Suprapubic skin (tissue), 3 donors: ENCODE results near the gene APLP2.

Experiments
- POLR2A ChIP-seq, 2 donors: fragments of 450-650 bp; IDR thresholded peaks; one replicate each; pipeline ENCODE4 v1.6.1; 2017; ENCODE audit warnings: antibody characterized with exemption in 2 of 2, mild to moderate bottlenecking in 2 of 2, moderate library complexity in 2 of 2
- TF ChIP-seq, protein P1 (sequence below), 2 donors: fragments of 200-600 bp in 1 of 2; fragments of 450-650 bp in 1 of 2; sonication (generic) in 1 of 2; IDR thresholded peaks; one replicate each; pipeline ENCODE4 v1.5.1; 2016 to 2019; ENCODE audit warnings: antibody characterized with exemption in 2 of 2, mild to moderate bottlenecking in 1 of 2, moderate library complexity in 1 of 2

- TF ChIP-seq, protein P1, sequence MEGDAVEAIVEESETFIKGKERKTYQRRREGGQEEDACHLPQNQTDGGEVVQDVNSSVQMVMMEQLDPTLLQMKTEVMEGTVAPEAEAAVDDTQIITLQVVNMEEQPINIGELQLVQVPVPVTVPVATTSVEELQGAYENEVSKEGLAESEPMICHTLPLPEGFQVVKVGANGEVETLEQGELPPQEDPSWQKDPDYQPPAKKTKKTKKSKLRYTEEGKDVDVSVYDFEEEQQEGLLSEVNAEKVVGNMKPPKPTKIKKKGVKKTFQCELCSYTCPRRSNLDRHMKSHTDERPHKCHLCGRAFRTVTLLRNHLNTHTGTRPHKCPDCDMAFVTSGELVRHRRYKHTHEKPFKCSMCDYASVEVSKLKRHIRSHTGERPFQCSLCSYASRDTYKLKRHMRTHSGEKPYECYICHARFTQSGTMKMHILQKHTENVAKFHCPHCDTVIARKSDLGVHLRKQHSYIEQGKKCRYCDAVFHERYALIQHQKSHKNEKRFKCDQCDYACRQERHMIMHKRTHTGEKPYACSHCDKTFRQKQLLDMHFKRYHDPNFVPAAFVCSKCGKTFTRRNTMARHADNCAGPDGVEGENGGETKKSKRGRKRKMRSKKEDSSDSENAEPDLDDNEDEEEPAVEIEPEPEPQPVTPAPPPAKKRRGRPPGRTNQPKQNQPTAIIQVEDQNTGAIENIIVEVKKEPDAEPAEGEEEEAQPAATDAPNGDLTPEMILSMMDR (IDR thresholded peaks at IDR 0.05): no peak
- no peak for TF ChIP-seq POLR2A (IDR thresholded peaks at IDR 0.05)
Observed at GRCh38 chr11:130171534-130171933, 101.8 kb downstream of the APLP2 start.
